ENCODE measurements around the gene PCBP2.
"Not testable (repeated sequence)": the region's sequence is repeated elsewhere in the genome, so short reads cannot be mapped to it uniquely, and the experiment has no call there.

PCBP2 gene

DNA sequence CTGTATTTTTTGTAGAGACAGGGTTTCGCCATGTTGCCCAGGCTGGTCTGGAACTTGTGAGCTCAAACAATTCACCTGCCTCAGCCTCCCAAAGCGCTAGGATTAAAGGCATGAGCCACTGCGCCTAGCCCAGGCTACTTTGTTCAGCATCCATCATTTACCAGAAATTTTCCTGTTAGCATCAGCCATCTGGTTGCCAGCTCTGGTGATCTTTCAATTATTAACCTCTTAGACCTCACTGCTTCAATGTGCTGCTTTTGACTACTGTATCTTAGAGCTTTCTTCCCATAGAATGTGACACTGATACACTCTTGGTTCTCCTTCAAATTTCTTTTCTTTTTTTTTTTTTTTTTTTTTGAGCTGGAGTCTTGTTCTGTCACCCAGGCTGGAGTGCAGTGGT is 33.7 kb upstream of the PCBP2 start:
- no peak overlapping the region for H3K4me3 ChIP-seq (ENCODE audit: low read depth, low read length)
- no peak for TF ChIP-seq CTCF (IDR thresholded peaks at IDR 0.05; ENCODE audit: low read depth, low read length)

DNA sequence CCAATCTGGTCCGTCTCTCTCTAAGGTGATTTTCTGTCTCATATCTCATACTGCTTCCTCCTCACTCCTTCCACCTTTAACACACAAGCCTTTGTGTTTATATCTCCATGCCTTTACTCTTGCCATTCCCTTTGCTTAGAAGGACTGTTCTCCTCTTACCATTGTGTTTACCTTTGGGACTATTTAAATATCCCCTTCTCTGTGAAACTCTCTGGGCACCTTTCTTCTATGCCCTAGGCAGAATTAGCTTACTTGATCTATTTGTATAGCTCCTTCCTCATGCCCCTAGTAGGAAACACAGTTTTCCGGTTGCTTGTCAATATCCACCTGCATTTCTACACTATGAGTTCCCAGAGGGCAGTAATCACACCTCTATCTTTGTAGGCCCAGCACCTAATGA is 32.1 kb upstream of the PCBP2 start:
- no peak overlapping the region for H3K4me3 ChIP-seq (ENCODE audit: low read depth, low read length)
- TF ChIP-seq CTCF (IDR thresholded peaks at IDR 0.05; ENCODE audit: low read depth, low read length), result no peak

GRCh38 chr12:53422247-53422646 is 29.7 kb upstream of the PCBP2 start:
- not testable (repeated sequence) for H3K4me3 ChIP-seq (ENCODE audit: low read depth, low read length)

- no peak within 1 kb of the TSS for H3K4me3 ChIP-seq (ENCODE audit: low read depth, low read length)
- no peak for TF ChIP-seq CTCF (IDR thresholded peaks at IDR 0.05; ENCODE audit: low read depth, low read length)
Measured at GRCh38 chr12:53423597-53423996, 28.3 kb upstream of the PCBP2 start, which contains the start of gene AMHR2. AMHR2 (plus strand) TSS chr12:53423855; CDS start chr12:53423935, 80 bp downstream.

- no peak overlapping the region for H3K4me3 ChIP-seq (ENCODE audit: low read depth, low read length)
- TF ChIP-seq CTCF (IDR thresholded peaks at IDR 0.05; ENCODE audit: low read depth, low read length), result no peak
Measured at GRCh38 chr12:53424626-53425514, 27.0 kb upstream of the PCBP2 start.

DNA sequence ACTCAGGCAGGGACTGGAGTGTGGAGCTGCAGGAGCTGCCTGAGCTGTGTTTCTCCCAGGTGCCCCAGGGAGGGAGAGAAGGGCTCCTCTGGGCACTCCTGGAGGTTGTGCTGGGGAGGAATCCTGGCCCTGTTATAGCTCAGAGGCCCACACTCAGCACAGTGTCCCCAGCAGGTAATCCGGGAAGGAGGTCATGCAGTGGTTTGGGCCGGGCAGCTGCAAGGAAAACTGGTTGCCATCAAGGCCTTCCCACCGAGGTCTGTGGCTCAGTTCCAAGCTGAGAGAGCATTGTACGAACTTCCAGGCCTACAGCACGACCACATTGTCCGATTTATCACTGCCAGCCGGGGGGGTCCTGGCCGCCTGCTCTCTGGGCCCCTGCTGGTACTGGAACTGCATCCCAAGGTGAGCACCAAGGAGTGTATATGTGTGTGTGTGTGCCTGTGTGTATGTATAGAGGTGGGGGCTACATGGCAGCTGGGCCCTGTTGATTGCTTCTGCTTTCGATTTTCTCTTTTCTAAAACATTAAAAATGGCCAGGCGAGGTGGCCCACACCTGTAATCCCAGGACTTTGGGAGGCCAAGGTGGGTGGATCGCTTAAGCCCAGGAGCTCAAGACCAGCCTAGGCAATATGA is 26.3 kb upstream of the PCBP2 start:
- no peak for TF ChIP-seq CTCF (IDR thresholded peaks at IDR 0.05; ENCODE audit: low read depth, low read length)
- H3K4me3 ChIP-seq (ENCODE audit: low read depth, low read length), result no peak overlapping the region

DNA sequence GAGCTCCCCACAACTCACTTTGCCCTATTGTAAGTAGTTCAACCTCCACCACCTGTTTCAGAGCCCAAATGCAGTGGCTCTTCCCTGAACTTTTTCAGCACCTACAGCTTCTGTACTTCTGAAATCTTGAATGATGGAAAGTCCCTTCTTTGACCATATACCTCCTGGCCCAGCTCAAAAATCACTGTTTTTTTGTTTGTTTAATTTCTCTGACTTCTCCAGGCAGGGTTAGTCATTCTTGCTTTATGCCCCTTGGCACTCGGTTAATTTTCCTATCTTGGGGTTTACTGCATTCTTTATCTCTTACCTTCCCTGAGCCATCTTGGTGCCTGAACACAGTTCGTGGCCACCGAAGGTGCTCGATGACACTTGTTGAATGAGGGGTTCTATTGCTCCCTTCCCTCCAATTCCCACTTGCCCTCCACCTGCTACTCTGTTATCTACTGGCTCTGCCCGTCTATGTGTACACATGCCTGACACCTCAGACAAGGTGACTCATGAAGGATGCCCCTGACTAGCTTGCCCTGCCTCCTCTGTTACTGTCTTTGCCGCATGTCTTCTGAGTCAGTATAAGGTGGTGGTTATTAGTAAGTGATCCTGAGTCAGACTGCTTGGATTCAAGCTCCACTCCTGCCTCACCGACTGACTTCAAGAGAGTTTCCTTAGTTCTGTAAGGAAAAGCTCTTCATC is 23.9 kb upstream of the PCBP2 start:
- H3K4me3 ChIP-seq (ENCODE audit: low read depth, low read length), result no peak overlapping the region
- TF ChIP-seq CTCF (IDR thresholded peaks at IDR 0.05; ENCODE audit: low read depth, low read length), result no peak
